Effector memory CD8-positive, alpha-beta T cell (primary cell): Measurements from ENCODE around the gene LTB4R.

Experiments used
- ATAC-seq: fragments of 150-1000 bp; cut with Tn5 transposase; replicated peaks from 2 replicates; pipeline ENCODE4 v1.10.0; 2021; ENCODE audit warnings: mild to moderate bottlenecking, moderate library complexity
- DNase-seq, 3 experiments: peaks; one replicate each; pipeline ENCODE4 v3.0.0; 2021
- H3K27ac Mint-ChIP-seq, 2 donors: one replicate each; pipeline ENCODE4 v1.8.0; 2022; ENCODE audit warnings: mild to moderate bottlenecking in 2 of 2, mixed read lengths in 2 of 2, moderate library complexity in 2 of 2
- H3K27me3 Mint-ChIP-seq, 2 donors: one replicate each; pipeline ENCODE4 v1.8.0; 2022; ENCODE audit warnings: mixed read lengths in 2 of 2
- H3K36me3 Mint-ChIP-seq: one replicate; pipeline ENCODE4 v1.8.0; 2022; ENCODE audit warnings: mild to moderate bottlenecking, moderate library complexity, mixed read lengths; ENCODE audit not compliant: insufficient read depth
- H3K4me1 Mint-ChIP-seq, 2 donors: one replicate each; pipeline ENCODE4 v1.8.0; 2022; ENCODE audit warnings: low read depth in 2 of 2, mixed read lengths in 2 of 2
- H3K4me3 Mint-ChIP-seq, 2 donors: one replicate each; pipeline ENCODE4 v1.8.0; 2022; ENCODE audit warnings: mild to moderate bottlenecking in 2 of 2, mixed read lengths in 2 of 2, moderate library complexity in 2 of 2
- H3K9me3 Mint-ChIP-seq, 2 donors: one replicate each; pipeline ENCODE4 v1.8.0; 2022; ENCODE audit warnings: mixed read lengths in 2 of 2

Gene LTB4R

GRCh38 chr14:24314377-24315193 lies 3.3 kb downstream of the LTB4R start:
- Mint-ChIP-seq H3K27ac (peak overlapping the region; percentile 80 to 93), H3K4me1 (peaks cover 55 to 56% of the 10 kb centered on the region in 2 donors)
- ATAC-seq, result no peak

GRCh38 chr14:24315243-24315806 lies 4.0 kb downstream of the LTB4R start:
- Mint-ChIP-seq H3K9me3 (no peaks in the 10 kb centered on the region), H3K27ac (peak overlapping the region; percentile 80 to 93), H3K27me3 (peaks cover 0 to 9% of the 10 kb centered on the region in 2 donors), H3K4me1 (peaks cover 48 to 50% of the 10 kb centered on the region in 2 donors), H3K36me3 (peaks cover 37% of the 10 kb centered on the region), H3K4me3 (peak overlapping the region; percentile 81 to 87)
- DNase-seq (no peak), ATAC-seq (no peak)

More at GRCh38 chr14:24314377-24315193, 3.3 kb downstream of the LTB4R start:
- H3K9me3 Mint-ChIP-seq, result no peaks in the 10 kb centered on the region
- no peak for DNase-seq
- H3K27me3 Mint-ChIP-seq, result peaks cover 0 to 7% of the 10 kb centered on the region in 2 donors
- H3K36me3 Mint-ChIP-seq, result peaks cover 42% of the 10 kb centered on the region
- peak overlapping the region; percentile 81 to 87 for H3K4me3 Mint-ChIP-seq

- Mint-ChIP-seq H3K4me1 (peaks cover 48 to 49% of the 10 kb centered on the region in 2 donors), H3K9me3 (no peaks in the 10 kb centered on the region), H3K27me3 (peaks cover 0 to 9% of the 10 kb centered on the region in 2 donors), H3K36me3 (peaks cover 37% of the 10 kb centered on the region), H3K27ac (peak overlapping the region; percentile 80 to 83), H3K4me3 (peak overlapping the region; percentile 51 to 87)
- ATAC-seq, result no peak
- no peak for DNase-seq
Measured at GRCh38 chr14:24315807-24316596, 4.7 kb downstream of the LTB4R start.

GRCh38 chr14:24316597-24316950 lies 5.3 kb downstream of the LTB4R start:
- Mint-ChIP-seq H3K27me3 (peaks cover 0 to 9% of the 10 kb centered on the region in 2 donors), H3K36me3 (peaks cover 32% of the 10 kb centered on the region), H3K27ac (no peak overlapping the region), H3K4me1 (peaks cover 47 to 48% of the 10 kb centered on the region in 2 donors), H3K9me3 (no peaks in the 10 kb centered on the region), H3K4me3 (no peak overlapping the region)
- no peak for DNase-seq
- no peak for ATAC-seq

GRCh38 chr14:24317141-24317928 lies 6.0 kb downstream of the LTB4R start:
- no peak for DNase-seq
- Mint-ChIP-seq H3K36me3 (peaks cover 24% of the 10 kb centered on the region), H3K4me3 (no peak overlapping the region), H3K27ac (peak overlapping the region; percentile 11 to 15), H3K27me3 (peaks cover 0 to 9% of the 10 kb centered on the region in 2 donors), H3K9me3 (no peaks in the 10 kb centered on the region), H3K4me1 (peaks cover 40% of the 10 kb centered on the region in 2 donors)
- no peak for ATAC-seq

GRCh38 chr14:24321212-24321975 lies 10.1 kb downstream of the LTB4R start:
- ATAC-seq (no peak), DNase-seq (no peak)
- no peak overlapping the region for H3K4me3 Mint-ChIP-seq
- H3K4me1 Mint-ChIP-seq, result peaks cover 10 to 11% of the 10 kb centered on the region in 2 donors
- no peak overlapping the region for H3K27ac Mint-ChIP-seq
- no peaks in the 10 kb centered on the region for H3K9me3 Mint-ChIP-seq
- H3K27me3 Mint-ChIP-seq, result peaks cover 0 to 9% of the 10 kb centered on the region in 2 donors
- H3K36me3 Mint-ChIP-seq, result no peaks in the 10 kb centered on the region

GRCh38 chr14:24322672-24323071 lies 11.4 kb downstream of the LTB4R start:
- Mint-ChIP-seq H3K4me3 (no peak overlapping the region), H3K27me3 (peaks cover 0 to 9% of the 10 kb centered on the region in 2 donors)
- no peak for ATAC-seq

GRCh38 chr14:24323341-24323740 lies 12.0 kb downstream of the LTB4R start:
- Mint-ChIP-seq H3K36me3 (no peaks in the 10 kb centered on the region), H3K27ac (peak overlapping the region in 1 of 2 donors; percentile 15), H3K9me3 (no peaks in the 10 kb centered on the region), H3K27me3 (peaks cover 0 to 9% of the 10 kb centered on the region in 2 donors), H3K4me1 (peaks cover 16 to 19% of the 10 kb centered on the region in 2 donors), H3K4me3 (no peak overlapping the region)
- DNase-seq, result no peak
- no peak for ATAC-seq

More at GRCh38 chr14:24322672-24323071, 11.4 kb downstream of the LTB4R start:
- no peak for DNase-seq
- Mint-ChIP-seq H3K36me3 (no peaks in the 10 kb centered on the region), H3K4me1 (peaks cover 13 to 15% of the 10 kb centered on the region in 2 donors), H3K9me3 (no peaks in the 10 kb centered on the region), H3K27ac (peak overlapping the region in 1 of 2 donors; percentile 46)

GRCh38 chr14:24324024-24324423 lies 12.7 kb downstream of the LTB4R start:
- DNase-seq, result no peak
- peak overlapping the region; percentile 46 to 65 for H3K27ac Mint-ChIP-seq
- peaks cover 0 to 8% of the 10 kb centered on the region in 2 donors for H3K27me3 Mint-ChIP-seq
- H3K36me3 Mint-ChIP-seq, result no peaks in the 10 kb centered on the region
- H3K4me3 Mint-ChIP-seq, result no peak overlapping the region
- H3K9me3 Mint-ChIP-seq, result no peaks in the 10 kb centered on the region
- ATAC-seq, result no peak
- peaks cover 22 to 26% of the 10 kb centered on the region in 2 donors for H3K4me1 Mint-ChIP-seq

GRCh38 chr14:24325041-24325530 lies 13.8 kb downstream of the LTB4R start:
- Mint-ChIP-seq H3K4me3 (no peak overlapping the region), H3K9me3 (no peaks in the 10 kb centered on the region), H3K36me3 (peaks cover 7% of the 10 kb centered on the region), H3K4me1 (peaks cover 33% of the 10 kb centered on the region in 2 donors), H3K27me3 (no peaks in the 10 kb centered on the region), H3K27ac (peak overlapping the region in 1 of 2 donors; percentile 83)
- DNase-seq, result no peak
- ATAC-seq, result no peak

- H3K27ac Mint-ChIP-seq, result no peak overlapping the region
- H3K4me1 Mint-ChIP-seq, result peaks cover 41 to 42% of the 10 kb centered on the region in 2 donors
- DNase-seq, result no peak
- peaks cover 9% of the 10 kb centered on the region for H3K36me3 Mint-ChIP-seq
- H3K27me3 Mint-ChIP-seq, result no peaks in the 10 kb centered on the region
- no peak for ATAC-seq
- H3K9me3 Mint-ChIP-seq, result no peaks in the 10 kb centered on the region
- no peak overlapping the region for H3K4me3 Mint-ChIP-seq
Measured at GRCh38 chr14:24325963-24326362, 14.7 kb downstream of the LTB4R start.

- H3K27ac Mint-ChIP-seq, result peak overlapping the region; percentile 39 to 90
Measured at GRCh38 chr14:24327303-24327702, 16.0 kb downstream of the LTB4R start.

More at GRCh38 chr14:24327303-24327702, 16.0 kb downstream of the LTB4R start:
- H3K27me3 Mint-ChIP-seq, result peaks cover 1 to 4% of the 10 kb centered on the region in 2 donors
- H3K36me3 Mint-ChIP-seq, result peaks cover 15% of the 10 kb centered on the region
- H3K4me1 Mint-ChIP-seq, result peaks cover 51 to 54% of the 10 kb centered on the region in 2 donors
- DNase-seq (no peak), ATAC-seq (no peak)
- H3K9me3 Mint-ChIP-seq, result no peaks in the 10 kb centered on the region
- peak overlapping the region; percentile 48 to 59 for H3K4me3 Mint-ChIP-seq
